Endodermal cell (in vitro differentiated cells): Measurements from ENCODE around the gene FEZ2. TPM values are rescaled to one million over a fixed set of nuclear protein-coding genes. Genes with fewer than 3 reads are reported as not detected.

Experiments used
- DNase-seq: peaks from one replicate; pipeline ENCODE4 v3.0.0-alpha.2; 2017
- H3K27ac ChIP-seq: 2 replicates; pipeline ENCODE4 v1.5.1; 2013; ENCODE audit warnings: mild to moderate bottlenecking, low read depth, low read length, moderate library complexity
- H3K27me3 ChIP-seq: 2 replicates; pipeline ENCODE4 v1.6.1; 2013; ENCODE audit warnings: mild to moderate bottlenecking, low read length, moderate library complexity; ENCODE audit not compliant: insufficient read depth, control insufficient read depth, poor library complexity, severe bottlenecking
- H3K36me3 ChIP-seq: 2 replicates; pipeline ENCODE4 v1.7.0; 2013; ENCODE audit warnings: mild to moderate bottlenecking, low read length, moderate library complexity; ENCODE audit not compliant: control insufficient read depth, insufficient read depth
- H3K4me1 ChIP-seq: one replicate; pipeline ENCODE4 v1.7.0; 2013; ENCODE audit warnings: low read length; ENCODE audit not compliant: control insufficient read depth, insufficient read depth
- H3K4me3 ChIP-seq: 2 replicates; pipeline ENCODE4 v1.5.1; 2013; ENCODE audit warnings: mild to moderate bottlenecking, low read length, moderate library complexity
- H3K9ac ChIP-seq: 2 replicates; pipeline ENCODE4 v1.6.1; 2013; ENCODE audit warnings: mild to moderate bottlenecking, low read length, moderate library complexity; ENCODE audit not compliant: poor library complexity, severe bottlenecking; ENCODE audit errors: extremely low read depth
- H3K9me3 ChIP-seq: 2 replicates; pipeline ENCODE4 v1.6.1; 2013; ENCODE audit warnings: mild to moderate bottlenecking, low read length, moderate library complexity; ENCODE audit not compliant: control insufficient read depth
- H3K27ac Mint-ChIP-seq: 2 replicates; pipeline ENCODE4 v1.8.0; 2020; ENCODE audit warnings: mixed read lengths
- H3K27me3 Mint-ChIP-seq: 2 replicates; pipeline ENCODE4 v1.8.0; 2021; ENCODE audit warnings: mild to moderate bottlenecking, mixed read lengths; ENCODE audit not compliant: insufficient read depth
- H3K36me3 Mint-ChIP-seq: 2 replicates; pipeline ENCODE4 v1.8.0; 2020; ENCODE audit warnings: low read depth, mixed read lengths
- H3K4me1 Mint-ChIP-seq: 2 replicates; pipeline ENCODE4 v1.8.0; 2020; ENCODE audit warnings: mixed read lengths
- H3K4me3 Mint-ChIP-seq: 2 replicates; pipeline ENCODE4 v1.8.0; 2020; ENCODE audit warnings: mild to moderate bottlenecking, moderate library complexity, mixed read lengths
- H3K9me3 Mint-ChIP-seq: 2 replicates; pipeline ENCODE4 v1.8.0; 2020; ENCODE audit warnings: mild to moderate bottlenecking, mixed read lengths
- WGBS, 2 experiments: methylation state at CpG; one replicate each; pipeline versions ENCODE4 v1.1.5 to v1.1.7; 2013; ENCODE audit warnings: missing lambda C conversion rate in 2 of 2, mixed read lengths in 1 of 2; ENCODE audit not compliant: insufficient coverage in 1 of 2, insufficient read length in 1 of 2; 5-methylcytosine and 5-hydroxymethylcytosine counted together
- long read RNA-seq, 4 experiments: library from polyadenylated mRNA in 2 of 4; library from RNA in 1 of 4; library from capped mRNA in 1 of 4; stranded (forward) in 3 of 4; unstranded in 1 of 4; transcript quantifications; one replicate each; pipeline ENCODE4 v2.0.0, GENCODE V29; 2020 to 2021; ENCODE audit warnings: inconsistent platforms in 1 of 4
- polyA plus RNA-seq, 2 experiments: library from polyadenylated mRNA; stranded (reverse); fragments of 50-300 nt; gene quantifications; one replicate each; pipeline ENCODE4 v1.2.3, GENCODE V29; 2013
- total RNA-seq, 2 donors: library from RNA; stranded (reverse); fragmentation: NEBNext Ultra II Directional in 1 of 2; extraction: Animal tissue kit (Norgen Biotek cat#: 25700) in 1 of 2; gene quantifications; 2 replicates in 1 of 2; 3 replicates in 1 of 2; pipeline ENCODE4 v1.2.1, GENCODE V29; 2021
- TF ChIP-seq, protein P1 (sequence below): fragments of 200-600 bp; sonication (generic); conservative IDR thresholded peaks from 2 replicates; pipeline ENCODE4 v1.5.0; 2021; ENCODE audit warnings: antibody characterized with exemption, mild to moderate bottlenecking

Gene FEZ2, protein sequence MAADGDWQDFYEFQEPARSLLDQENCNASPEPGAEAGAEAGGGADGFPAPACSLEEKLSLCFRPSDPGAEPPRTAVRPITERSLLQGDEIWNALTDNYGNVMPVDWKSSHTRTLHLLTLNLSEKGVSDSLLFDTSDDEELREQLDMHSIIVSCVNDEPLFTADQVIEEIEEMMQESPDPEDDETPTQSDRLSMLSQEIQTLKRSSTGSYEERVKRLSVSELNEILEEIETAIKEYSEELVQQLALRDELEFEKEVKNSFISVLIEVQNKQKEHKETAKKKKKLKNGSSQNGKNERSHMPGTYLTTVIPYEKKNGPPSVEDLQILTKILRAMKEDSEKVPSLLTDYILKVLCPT
- 10 to 100 TPM; 30.0 to 37.3 TPM for total RNA-seq
- polyA plus RNA-seq (2013, experiment 1 of 2), result 46.2 TPM
- polyA plus RNA-seq (2013, experiment 2 of 2), result 44.9 TPM
- long read RNA-seq, experiment 1, transcript FEZ2-204 (8 exons, 1,931 nt), result major isoform, 15 of 17 reads
- long read RNA-seq, experiment 1, partial matches to known transcripts, result 1 of 17 reads
- long read RNA-seq, experiment 1, other reads (novel, unspliced or antisense), result 1 of 17 reads
- long read RNA-seq, experiment 2, full-length matches to known transcripts, result 16 of 28 reads
- long read RNA-seq, experiment 2, partial matches to known transcripts, result 6 of 28 reads
- long read RNA-seq, experiment 2, other reads (novel, unspliced or antisense), result 6 of 28 reads
- long read RNA-seq, experiment 3, partial matches to known transcripts, result 3 of 9 reads
- long read RNA-seq, experiment 3, other reads (novel, unspliced or antisense), result 5 of 9 reads
- long read RNA-seq, experiment 4, partial matches to known transcripts, result 6 of 9 reads
- long read RNA-seq, experiment 4, other reads (novel, unspliced or antisense), result 0 of 9 reads

DNA sequence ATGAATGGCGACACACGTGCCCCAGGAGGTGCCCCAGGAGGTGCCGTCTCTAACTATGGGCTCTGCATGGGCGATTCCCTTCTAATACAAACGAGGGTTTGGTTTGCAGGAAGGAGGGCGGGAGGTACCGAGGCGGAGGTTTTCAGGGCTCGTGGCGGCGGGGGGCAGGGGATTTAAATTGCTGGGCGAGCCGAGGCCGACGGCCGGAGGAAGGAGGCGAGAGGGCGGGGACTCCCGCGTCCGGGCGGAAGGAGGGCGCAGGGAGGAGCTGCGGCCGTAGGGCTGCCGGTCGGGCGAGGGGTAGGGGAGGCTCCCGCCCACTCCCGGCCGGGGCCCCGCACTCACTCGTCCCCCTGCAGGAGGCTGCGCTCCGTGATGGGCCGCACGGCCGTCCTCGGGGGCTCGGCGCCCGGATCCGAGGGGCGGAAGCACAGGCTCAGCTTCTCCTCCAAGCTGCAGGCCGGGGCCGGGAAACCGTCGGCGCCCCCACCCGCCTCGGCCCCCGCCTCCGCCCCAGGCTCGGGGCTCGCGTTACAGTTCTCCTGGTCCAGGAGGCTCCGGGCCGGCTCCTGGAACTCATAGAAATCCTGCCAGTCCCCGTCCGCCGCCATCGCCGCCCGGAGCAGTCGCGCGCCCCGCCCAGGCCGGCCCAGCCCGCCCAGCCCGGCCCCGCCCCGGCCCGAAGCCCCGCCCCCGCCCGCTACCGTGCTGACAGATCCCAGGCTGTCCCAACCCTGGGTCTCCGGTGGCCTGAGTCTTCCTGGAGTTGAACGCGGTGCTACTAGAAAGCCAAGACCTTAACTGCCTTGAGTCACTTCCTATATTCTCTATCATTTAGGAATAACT is at the start of gene FEZ2:
Gene FEZ2 (minus strand): TSS at position 637 of the 846 bp plus-strand sequence. CDS start 26 bp downstream, at position 611.
- Mint-ChIP-seq H3K27ac (peak within 1 kb of the TSS; percentile 60), H3K9me3 (no peaks in the 10 kb centered on the region), H3K4me3 (peak within 1 kb of the TSS; percentile 83), H3K4me1 (peaks cover 29% of the 10 kb centered on the region), H3K36me3 (peaks cover 34% of the 10 kb centered on the region), H3K27me3 (peaks cover 13% of the 10 kb centered on the region)
- H3K4me3 ChIP-seq, result peak within 1 kb of the TSS; percentile 91
- no peaks in the 10 kb centered on the region for H3K27me3 ChIP-seq
- 0% methylated on average over 81 of the region's 81 CpGs; no CpG with 5 or more reads in 1 of the 2 experiments for WGBS, 2 experiments
- TF ChIP-seq, protein P1, sequence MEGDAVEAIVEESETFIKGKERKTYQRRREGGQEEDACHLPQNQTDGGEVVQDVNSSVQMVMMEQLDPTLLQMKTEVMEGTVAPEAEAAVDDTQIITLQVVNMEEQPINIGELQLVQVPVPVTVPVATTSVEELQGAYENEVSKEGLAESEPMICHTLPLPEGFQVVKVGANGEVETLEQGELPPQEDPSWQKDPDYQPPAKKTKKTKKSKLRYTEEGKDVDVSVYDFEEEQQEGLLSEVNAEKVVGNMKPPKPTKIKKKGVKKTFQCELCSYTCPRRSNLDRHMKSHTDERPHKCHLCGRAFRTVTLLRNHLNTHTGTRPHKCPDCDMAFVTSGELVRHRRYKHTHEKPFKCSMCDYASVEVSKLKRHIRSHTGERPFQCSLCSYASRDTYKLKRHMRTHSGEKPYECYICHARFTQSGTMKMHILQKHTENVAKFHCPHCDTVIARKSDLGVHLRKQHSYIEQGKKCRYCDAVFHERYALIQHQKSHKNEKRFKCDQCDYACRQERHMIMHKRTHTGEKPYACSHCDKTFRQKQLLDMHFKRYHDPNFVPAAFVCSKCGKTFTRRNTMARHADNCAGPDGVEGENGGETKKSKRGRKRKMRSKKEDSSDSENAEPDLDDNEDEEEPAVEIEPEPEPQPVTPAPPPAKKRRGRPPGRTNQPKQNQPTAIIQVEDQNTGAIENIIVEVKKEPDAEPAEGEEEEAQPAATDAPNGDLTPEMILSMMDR, result peak; percentile 35
- H3K4me1 ChIP-seq, result no peaks in the 10 kb centered on the region
- no peaks in the 10 kb centered on the region for H3K36me3 ChIP-seq
- DNase-seq, result peak; percentile 96
- no peaks in the 10 kb centered on the region for H3K9me3 ChIP-seq
- peak within 1 kb of the TSS; percentile 50 for H3K9ac ChIP-seq
- H3K27ac ChIP-seq, result peak within 1 kb of the TSS; percentile 44

DNA sequence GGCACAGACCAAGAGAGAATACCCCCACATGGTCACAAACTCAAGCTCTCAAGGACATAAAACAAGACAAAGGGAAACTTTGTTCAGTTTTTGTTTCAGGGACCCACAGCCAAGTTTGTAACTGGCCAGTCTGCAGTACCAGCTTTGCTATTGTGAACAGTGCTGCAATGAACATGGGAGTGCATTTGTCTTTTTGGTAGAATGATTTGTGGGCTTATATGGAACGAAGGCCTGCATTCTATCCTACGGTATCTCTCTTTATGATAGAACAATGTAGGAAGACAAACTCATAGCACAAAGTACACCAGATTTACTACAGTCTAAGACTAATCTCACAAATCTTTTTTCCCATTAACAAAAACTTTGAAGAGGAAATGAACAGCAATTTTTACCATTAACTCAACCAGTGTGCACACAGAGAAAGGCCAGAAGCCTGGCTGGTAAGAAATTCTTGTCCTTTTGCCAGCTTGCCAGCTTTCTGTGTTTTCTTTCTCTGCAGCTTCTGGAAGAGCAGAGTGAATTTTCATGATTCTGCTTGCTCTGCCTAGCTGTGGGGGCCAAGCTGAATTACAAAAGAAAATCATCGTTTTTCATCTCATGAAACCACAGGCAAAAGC is 37.1 kb upstream of the FEZ2 start:
- H3K27me3 Mint-ChIP-seq, result no peaks in the 10 kb centered on the region
- WGBS, 2 experiments, result 88 to 89% methylated on average over 1 to 3 of the region's 3 CpGs
- Histone ChIP-seq H3K9me3 (peaks cover 4% of the 10 kb centered on the region), H3K36me3 (no peaks in the 10 kb centered on the region), H3K4me1 (no peaks in the 10 kb centered on the region), H3K4me3 (no peak overlapping the region), H3K9ac (no peak overlapping the region), H3K27ac (no peak overlapping the region), H3K27me3 (no peaks in the 10 kb centered on the region)
- no peak for DNase-seq
- no peaks in the 10 kb centered on the region for H3K4me1 Mint-ChIP-seq
- H3K4me3 Mint-ChIP-seq, result no peak overlapping the region
- H3K9me3 Mint-ChIP-seq, result peaks cover 19% of the 10 kb centered on the region
- TF ChIP-seq, protein P1, result no peak
- no peaks in the 10 kb centered on the region for H3K36me3 Mint-ChIP-seq
- no peak overlapping the region for H3K27ac Mint-ChIP-seq
